WTC11 (cell line): ENCODE results near the gene HDAC8. TPM values are rescaled to one million over a fixed set of nuclear protein-coding genes. Genes with fewer than 3 reads are reported as not detected.

ENCODE experiments used
- ATAC-seq: fragments of 200-7000 bp; cut with Tn5 transposase; 2 replicates; pipeline ENCODE4 v1.10.0; 2021; ENCODE audit warnings: mild to moderate bottlenecking, moderate library complexity
- CTCF ChIA-PET: fragments of 300-600 bp; sonication (Branson Sonifier 250); formaldehyde crosslinking; loops from one replicate; lab custom pipeline; 2021; ENCODE audit warnings: antibody characterized with exemption; lab: Charles Lee
- POLR2A ChIA-PET: fragments of 350-600 bp; sonication (Branson Sonifier 250); formaldehyde crosslinking; loops from one replicate; lab custom pipeline; 2021; ENCODE audit warnings: antibody characterized with exemption; lab: Charles Lee
- DNase-seq: peaks from one replicate; pipeline ENCODE4 v3.0.0; 2021; ENCODE audit warnings: low spot score
- H3K27ac Mint-ChIP-seq: 2 replicates; pipeline ENCODE4 v1.8.0; 2021; ENCODE audit warnings: mixed read lengths
- H3K27me3 Mint-ChIP-seq: 2 replicates; pipeline ENCODE4 v1.8.0; 2021; ENCODE audit warnings: low read depth, mild to moderate bottlenecking, moderate library complexity, mixed read lengths
- H3K36me3 Mint-ChIP-seq: 2 replicates; pipeline ENCODE4 v1.8.0; 2021; ENCODE audit warnings: mixed read lengths
- H3K4me1 Mint-ChIP-seq: 2 replicates; pipeline ENCODE4 v1.8.0; 2022; ENCODE audit warnings: mixed read lengths
- H3K4me3 Mint-ChIP-seq: 2 replicates; pipeline ENCODE4 v1.8.0; 2021; ENCODE audit warnings: mild to moderate bottlenecking, moderate library complexity, mixed read lengths
- H3K9me3 Mint-ChIP-seq: 2 replicates; pipeline ENCODE4 v1.8.0; 2021; ENCODE audit warnings: mixed read lengths
- ATF1 ChIP-seq: sonication (generic); formaldehyde crosslinking; IDR thresholded peaks from 2 replicates; pipeline ENCODE4 v1.8.1; 2023; ENCODE audit warnings: mild to moderate bottlenecking, moderate library complexity, missing genetic modification reagents
- CREM ChIP-seq: sonication (generic); formaldehyde crosslinking; IDR thresholded peaks from 2 replicates; pipeline ENCODE4 v1.8.1; 2022; ENCODE audit warnings: mild to moderate bottlenecking, missing genetic modification reagents, moderate library complexity
- E2F5 ChIP-seq: sonication (generic); formaldehyde crosslinking; IDR thresholded peaks from 2 replicates; pipeline ENCODE4 v1.8.1; 2022; ENCODE audit warnings: mild to moderate bottlenecking, moderate library complexity, missing genetic modification reagents
- ELF4 ChIP-seq: sonication (generic); formaldehyde crosslinking; IDR thresholded peaks from 2 replicates; pipeline ENCODE4 v1.8.1; 2022; ENCODE audit warnings: low read depth, mild to moderate bottlenecking, moderate library complexity, missing genetic modification reagents
- ESRRA ChIP-seq: sonication (generic); formaldehyde crosslinking; IDR thresholded peaks from 2 replicates; pipeline ENCODE4 v1.8.1; 2022; ENCODE audit warnings: mild to moderate bottlenecking, missing genetic modification reagents, borderline replicate concordance
- FOXP1 ChIP-seq: sonication (generic); formaldehyde crosslinking; IDR thresholded peaks from 2 replicates; pipeline ENCODE4 v1.8.0; 2022; ENCODE audit warnings: missing genetic modification reagents, mild to moderate bottlenecking, moderate library complexity, borderline replicate concordance
- IRF1 ChIP-seq: sonication (generic); formaldehyde crosslinking; IDR thresholded peaks from 2 replicates; pipeline ENCODE4 v1.8.0; 2023; ENCODE audit warnings: missing genetic modification reagents
- IRF2 ChIP-seq: sonication (generic); formaldehyde crosslinking; IDR thresholded peaks from 2 replicates; pipeline ENCODE4 v1.8.0; 2022; ENCODE audit warnings: low read depth, missing genetic modification reagents, borderline replicate concordance
- NFATC4 ChIP-seq: fragments of 250-450 bp; sonication (Bioruptor Pico); IDR thresholded peaks from 2 replicates; pipeline ENCODE4 v1.9.0; 2021; ENCODE audit warnings: mild to moderate bottlenecking
- NR2C2 ChIP-seq: sonication (generic); formaldehyde crosslinking; IDR thresholded peaks from 2 replicates; pipeline ENCODE4 v1.8.0; 2022; ENCODE audit warnings: mild to moderate bottlenecking, missing genetic modification reagents
- TEAD1 ChIP-seq: sonication (generic); formaldehyde crosslinking; IDR thresholded peaks from 2 replicates; pipeline ENCODE4 v1.8.0; 2022; ENCODE audit warnings: mild to moderate bottlenecking, missing genetic modification reagents
- TEAD4 ChIP-seq: sonication (generic); formaldehyde crosslinking; IDR thresholded peaks from 2 replicates; pipeline ENCODE4 v1.8.0; 2022; ENCODE audit warnings: mild to moderate bottlenecking, missing genetic modification reagents
- ZNF138 ChIP-seq: sonication (generic); formaldehyde crosslinking; conservative IDR thresholded peaks from 2 replicates; pipeline ENCODE4 v1.8.1; 2022; ENCODE audit warnings: mild to moderate bottlenecking, moderate library complexity, missing genetic modification reagents
- ZNF219 ChIP-seq: sonication (generic); formaldehyde crosslinking; IDR thresholded peaks from 2 replicates; pipeline ENCODE4 v1.8.0; 2023; ENCODE audit warnings: missing genetic modification reagents, mild to moderate bottlenecking, borderline replicate concordance
- ZNF512 ChIP-seq: sonication (generic); formaldehyde crosslinking; IDR thresholded peaks from 2 replicates; pipeline ENCODE4 v1.8.1; 2022; ENCODE audit warnings: missing genetic modification reagents, borderline replicate concordance
- ZSCAN18 ChIP-seq: fragments of 250-450 bp; sonication (Bioruptor Pico); IDR thresholded peaks from 2 replicates; pipeline ENCODE4 v2.1.2; 2022; ENCODE audit warnings: mild to moderate bottlenecking, moderate library complexity
- total RNA-seq: library from RNA; stranded (reverse); gene quantifications from 3 replicates; pipeline ENCODE4 v1.2.3, GENCODE V29; 2021
- TF ChIP-seq, protein P1 (sequence below): sonication (generic); formaldehyde crosslinking; IDR thresholded peaks from 2 replicates; pipeline ENCODE4 v1.8.1; 2023; ENCODE audit warnings: mild to moderate bottlenecking, moderate library complexity, missing genetic modification reagents
- TF ChIP-seq, protein P2 (sequence below): fragments of 200-600 bp; IDR thresholded peaks from 2 replicates; pipeline ENCODE4 v1.8.0; 2022; ENCODE audit warnings: antibody characterized with exemption
- TF ChIP-seq, protein P3 (sequence below): sonication (generic); formaldehyde crosslinking; conservative IDR thresholded peaks from 2 replicates; pipeline ENCODE4 v1.8.1; 2023; ENCODE audit warnings: mild to moderate bottlenecking, low read depth, missing genetic modification reagents, moderate library complexity

Gene HDAC8
- total RNA-seq, 1 experiment from 2014 or later, result 22.5 TPM

- no peaks in the 10 kb centered on the region for H3K36me3 Mint-ChIP-seq
- no peak for DNase-seq
- H3K4me3 Mint-ChIP-seq, result no peak overlapping the region
- no peaks in the 10 kb centered on the region for H3K9me3 Mint-ChIP-seq
- CTCF ChIA-PET, result no interaction called here
- H3K27me3 Mint-ChIP-seq, result no peaks in the 10 kb centered on the region; the same call in 1 of the 2 replicates
- no peak overlapping the region for H3K27ac Mint-ChIP-seq
- TF ChIP-seq, protein P1, sequence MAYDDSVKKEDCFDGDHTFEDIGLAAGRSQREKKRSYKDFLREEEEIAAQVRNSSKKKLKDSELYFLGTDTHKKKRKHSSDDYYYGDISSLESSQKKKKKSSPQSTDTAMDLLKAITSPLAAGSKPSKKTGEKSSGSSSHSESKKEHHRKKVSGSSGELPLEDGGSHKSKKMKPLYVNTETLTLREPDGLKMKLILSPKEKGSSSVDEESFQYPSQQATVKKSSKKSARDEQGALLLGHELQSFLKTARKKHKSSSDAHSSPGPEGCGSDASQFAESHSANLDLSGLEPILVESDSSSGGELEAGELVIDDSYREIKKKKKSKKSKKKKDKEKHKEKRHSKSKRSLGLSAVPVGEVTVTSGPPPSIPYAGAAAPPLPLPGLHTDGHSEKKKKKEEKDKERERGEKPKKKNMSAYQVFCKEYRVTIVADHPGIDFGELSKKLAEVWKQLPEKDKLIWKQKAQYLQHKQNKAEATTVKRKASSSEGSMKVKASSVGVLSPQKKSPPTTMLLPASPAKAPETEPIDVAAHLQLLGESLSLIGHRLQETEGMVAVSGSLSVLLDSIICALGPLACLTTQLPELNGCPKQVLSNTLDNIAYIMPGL (CRISPR knock-in tag), result no peak
- TF ChIP-seq TEAD4 (CRISPR knock-in tag), result no peak
- TF ChIP-seq ELF4 (CRISPR knock-in tag), result no peak
- TF ChIP-seq IRF1, result no peak
- TF ChIP-seq, protein P2, sequence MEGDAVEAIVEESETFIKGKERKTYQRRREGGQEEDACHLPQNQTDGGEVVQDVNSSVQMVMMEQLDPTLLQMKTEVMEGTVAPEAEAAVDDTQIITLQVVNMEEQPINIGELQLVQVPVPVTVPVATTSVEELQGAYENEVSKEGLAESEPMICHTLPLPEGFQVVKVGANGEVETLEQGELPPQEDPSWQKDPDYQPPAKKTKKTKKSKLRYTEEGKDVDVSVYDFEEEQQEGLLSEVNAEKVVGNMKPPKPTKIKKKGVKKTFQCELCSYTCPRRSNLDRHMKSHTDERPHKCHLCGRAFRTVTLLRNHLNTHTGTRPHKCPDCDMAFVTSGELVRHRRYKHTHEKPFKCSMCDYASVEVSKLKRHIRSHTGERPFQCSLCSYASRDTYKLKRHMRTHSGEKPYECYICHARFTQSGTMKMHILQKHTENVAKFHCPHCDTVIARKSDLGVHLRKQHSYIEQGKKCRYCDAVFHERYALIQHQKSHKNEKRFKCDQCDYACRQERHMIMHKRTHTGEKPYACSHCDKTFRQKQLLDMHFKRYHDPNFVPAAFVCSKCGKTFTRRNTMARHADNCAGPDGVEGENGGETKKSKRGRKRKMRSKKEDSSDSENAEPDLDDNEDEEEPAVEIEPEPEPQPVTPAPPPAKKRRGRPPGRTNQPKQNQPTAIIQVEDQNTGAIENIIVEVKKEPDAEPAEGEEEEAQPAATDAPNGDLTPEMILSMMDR, result no peak
- no peak for TF ChIP-seq ESRRA (CRISPR knock-in tag)
- TF ChIP-seq ZNF219 (CRISPR knock-in tag), result no peak
- TF ChIP-seq ZSCAN18 (CRISPR knock-in tag), result no peak
- TF ChIP-seq CREM (CRISPR knock-in tag), result no peak
- TF ChIP-seq IRF2, result no peak
- no peak for TF ChIP-seq NR2C2 (CRISPR knock-in tag)
- no peak for TF ChIP-seq NFATC4 (CRISPR knock-in tag)
- TF ChIP-seq FOXP1 (CRISPR knock-in tag), result no peak
- TF ChIP-seq, protein P3, sequence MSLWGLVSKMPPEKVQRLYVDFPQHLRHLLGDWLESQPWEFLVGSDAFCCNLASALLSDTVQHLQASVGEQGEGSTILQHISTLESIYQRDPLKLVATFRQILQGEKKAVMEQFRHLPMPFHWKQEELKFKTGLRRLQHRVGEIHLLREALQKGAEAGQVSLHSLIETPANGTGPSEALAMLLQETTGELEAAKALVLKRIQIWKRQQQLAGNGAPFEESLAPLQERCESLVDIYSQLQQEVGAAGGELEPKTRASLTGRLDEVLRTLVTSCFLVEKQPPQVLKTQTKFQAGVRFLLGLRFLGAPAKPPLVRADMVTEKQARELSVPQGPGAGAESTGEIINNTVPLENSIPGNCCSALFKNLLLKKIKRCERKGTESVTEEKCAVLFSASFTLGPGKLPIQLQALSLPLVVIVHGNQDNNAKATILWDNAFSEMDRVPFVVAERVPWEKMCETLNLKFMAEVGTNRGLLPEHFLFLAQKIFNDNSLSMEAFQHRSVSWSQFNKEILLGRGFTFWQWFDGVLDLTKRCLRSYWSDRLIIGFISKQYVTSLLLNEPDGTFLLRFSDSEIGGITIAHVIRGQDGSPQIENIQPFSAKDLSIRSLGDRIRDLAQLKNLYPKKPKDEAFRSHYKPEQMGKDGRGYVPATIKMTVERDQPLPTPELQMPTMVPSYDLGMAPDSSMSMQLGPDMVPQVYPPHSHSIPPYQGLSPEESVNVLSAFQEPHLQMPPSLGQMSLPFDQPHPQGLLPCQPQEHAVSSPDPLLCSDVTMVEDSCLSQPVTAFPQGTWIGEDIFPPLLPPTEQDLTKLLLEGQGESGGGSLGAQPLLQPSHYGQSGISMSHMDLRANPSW, result no peak
- no peak for TF ChIP-seq ZNF512 (CRISPR knock-in tag)
- no peak for TF ChIP-seq E2F5 (CRISPR knock-in tag)
- no peak for TF ChIP-seq ATF1 (CRISPR knock-in tag)
- no peak for TF ChIP-seq TEAD1 (CRISPR knock-in tag)
- TF ChIP-seq ZNF138 (CRISPR knock-in tag), result no peak
- TF ChIP-seq, all 79 proteins: peak for 0
- POLR2A ChIA-PET, result no interaction called here
- H3K4me1 Mint-ChIP-seq, result peaks cover 7% of the 10 kb centered on the region
- ATAC-seq, result no peak
Measured at GRCh38 chrX:72373136-72373535, 199.5 kb downstream of the HDAC8 start.
